HG03103 (cell line): ENCODE data around the gene HBB.
"Not testable (repeated sequence)": the region's sequence is repeated elsewhere in the genome, so short reads cannot be mapped to it uniquely, and the experiment has no call there.

ENCODE experiments used
- ATAC-seq: cut with Tn5 transposase; IDR thresholded peaks from one replicate; pipeline ENCODE4 v1.9.1; 2021; ENCODE audit warnings: low read depth; ENCODE audit not compliant: unreplicated experiment

Gene HBB

GRCh38 chr11:5248498-5248897, 21.6 kb upstream of the HBB start:
- not testable (repeated sequence) for ATAC-seq

DNA sequence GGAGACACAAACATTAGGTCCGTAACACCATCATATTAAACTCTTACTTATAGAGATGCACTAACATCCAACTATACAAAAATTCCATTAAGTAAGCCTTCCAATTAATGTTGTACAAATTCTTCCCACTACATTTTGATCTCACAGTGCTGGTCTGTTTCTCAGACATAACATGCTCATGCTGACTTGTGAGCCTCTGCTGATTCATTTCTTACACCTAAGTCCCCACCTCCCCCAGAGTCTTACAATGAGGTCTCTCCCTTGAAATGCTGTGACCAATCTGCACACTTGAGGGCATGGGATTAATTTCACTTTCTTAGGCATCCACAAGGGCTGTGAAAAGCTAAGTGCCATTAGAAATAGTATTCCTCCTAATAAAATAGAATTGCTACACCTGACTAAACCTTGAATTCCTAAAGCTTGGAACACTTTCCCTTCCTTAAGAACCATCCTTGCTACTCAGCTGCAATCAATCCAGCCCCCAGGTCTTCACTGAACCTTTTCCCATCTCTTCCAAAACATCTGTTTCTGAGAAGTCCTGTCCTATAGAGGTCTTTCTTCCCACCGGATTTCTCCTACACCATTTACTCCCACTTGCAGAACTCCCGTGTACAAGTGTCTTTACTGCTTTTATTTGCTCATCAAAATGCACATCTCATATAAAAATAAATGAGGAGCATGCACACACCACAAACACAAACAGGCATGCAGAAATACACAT, 20.8 kb upstream of the HBB start:
- ATAC-seq = no peak

DNA sequence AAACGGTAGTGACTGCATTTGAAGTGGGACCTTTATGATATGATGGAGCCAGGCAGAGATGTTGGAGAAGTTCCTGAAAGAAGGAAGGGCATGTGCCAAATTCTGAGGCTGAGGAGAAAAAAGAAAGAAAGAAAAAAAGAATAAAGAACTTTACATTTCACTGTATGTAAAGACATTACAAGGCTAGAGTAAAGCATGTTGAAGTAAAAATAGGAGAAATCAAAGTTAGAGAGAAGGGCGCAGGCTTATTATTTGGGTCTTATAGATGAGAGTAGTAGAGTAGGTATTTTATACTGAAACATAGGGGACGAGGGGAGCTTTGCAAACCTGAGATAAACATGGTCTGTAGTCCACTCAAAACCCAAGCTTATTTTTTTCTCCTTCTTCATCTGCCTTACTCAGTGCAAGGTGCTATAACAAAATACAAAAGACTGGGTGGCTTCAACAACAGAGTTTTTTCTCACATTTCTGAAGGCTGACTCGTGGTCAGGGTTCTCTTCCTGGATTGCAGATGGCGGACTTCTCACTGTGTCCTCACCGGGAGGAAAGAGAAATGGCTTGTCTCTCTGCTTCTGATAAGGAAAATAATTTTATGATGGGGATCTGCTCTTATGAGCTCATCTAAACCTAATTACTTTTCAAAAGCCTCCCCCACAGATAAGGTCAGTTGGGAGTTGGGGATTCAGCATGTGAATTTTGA, 20.1 kb upstream of the HBB start:
- no peak for ATAC-seq

DNA sequence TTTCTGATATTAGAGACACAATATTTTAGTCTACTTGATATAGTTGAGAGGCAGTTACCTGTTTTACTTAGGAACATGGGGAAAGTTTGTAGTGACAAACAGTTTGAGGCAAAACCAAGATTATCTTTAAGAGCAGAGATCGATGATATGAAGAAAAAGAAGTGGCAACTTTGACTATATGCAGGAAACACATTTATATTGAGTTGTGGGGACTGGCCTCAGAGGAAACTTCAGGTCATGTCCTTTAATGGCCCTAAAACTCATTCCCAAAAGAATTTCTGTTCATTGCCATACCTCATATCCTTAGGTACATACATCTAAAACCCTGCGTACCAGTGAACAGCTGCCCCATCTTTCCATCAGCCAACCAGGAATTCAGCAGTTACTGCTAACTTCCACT, 18.3 kb upstream of the HBB start:
- ATAC-seq = no peak

DNA sequence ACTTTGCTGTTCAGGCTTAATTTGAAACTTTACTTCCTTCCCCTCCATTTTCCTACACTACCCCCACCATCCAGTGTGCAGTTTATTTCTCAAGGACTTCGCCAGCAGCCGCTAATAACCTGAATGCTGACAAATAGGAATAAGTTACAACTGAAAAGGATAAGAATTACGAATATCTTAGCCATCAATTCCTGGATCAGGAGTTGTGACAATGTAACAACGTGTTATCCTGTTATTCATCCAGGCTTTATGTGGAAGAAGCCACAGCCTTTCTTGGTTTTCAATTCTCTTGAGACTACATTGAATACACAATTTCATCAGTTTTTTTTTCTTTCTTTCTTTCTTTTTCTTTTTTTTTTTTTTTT, 16.9 kb upstream of the HBB start:
- ATAC-seq = no peak

GRCh38 chr11:5242933-5243815, 16.3 kb upstream of the HBB start:
- peak; percentile 55 for ATAC-seq

GRCh38 chr11:5242208-5242607, 15.3 kb upstream of the HBB start:
- ATAC-seq = no peak

DNA sequence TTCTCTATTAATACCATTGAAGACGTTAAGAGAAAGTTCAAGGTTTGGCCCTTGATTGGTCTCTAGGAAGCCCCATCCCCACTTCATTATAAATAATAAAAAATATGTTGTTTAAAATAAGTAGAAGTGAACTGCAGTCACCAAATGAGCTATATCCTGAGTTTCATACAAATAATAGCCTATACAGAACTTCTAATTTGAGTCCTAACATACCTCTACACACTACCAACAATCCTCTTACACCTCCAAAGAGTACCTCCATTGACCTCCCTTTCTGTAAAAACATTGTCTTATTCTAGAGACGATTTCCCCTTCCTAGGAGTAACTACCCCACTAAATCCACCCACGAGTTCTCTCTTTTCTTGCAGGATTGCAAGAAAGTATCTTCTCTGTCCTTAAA, 14.6 kb upstream of the HBB start:
- no peak for ATAC-seq

DNA sequence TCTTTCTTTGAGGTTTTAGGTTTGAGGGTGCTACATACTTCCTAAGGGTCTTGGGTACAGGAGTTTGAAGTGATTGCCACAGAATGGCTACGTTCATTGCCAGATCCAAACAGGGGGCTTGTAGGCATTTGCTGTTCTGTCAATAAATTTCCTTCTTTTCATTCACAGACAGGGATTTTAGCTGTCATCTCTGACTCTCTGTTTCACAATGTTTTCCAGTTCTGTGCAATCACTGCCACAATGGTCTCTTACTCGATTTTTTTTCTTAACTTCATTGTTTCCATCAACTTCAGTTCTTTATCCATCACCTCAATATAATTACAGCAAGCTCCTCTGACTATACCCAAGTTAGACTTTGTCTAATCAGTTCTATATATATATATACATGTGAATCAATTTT, 13.6 kb upstream of the HBB start:
- ATAC-seq = no peak

DNA sequence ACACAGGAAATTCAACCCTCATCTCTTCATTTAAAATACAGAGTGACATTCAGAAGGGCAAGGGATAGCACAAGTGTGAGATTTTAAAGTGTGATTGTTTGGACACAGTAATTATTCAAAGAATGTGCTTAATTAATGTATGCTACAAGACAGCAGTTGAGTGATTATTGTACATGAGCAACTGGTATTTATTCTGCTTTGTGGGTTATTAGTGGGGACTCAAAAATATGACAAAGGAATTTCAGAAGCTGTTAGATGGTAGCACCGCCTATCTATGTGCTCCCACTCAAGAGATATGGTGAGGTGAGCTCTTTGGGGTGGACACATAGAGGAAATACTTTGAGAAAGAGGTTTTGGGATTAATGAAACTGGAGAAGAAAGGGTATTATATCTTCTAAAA, 13.2 kb upstream of the HBB start:
- ATAC-seq = no peak

GRCh38 chr11:5239046-5239445, 12.2 kb upstream of the HBB start:
- no peak for ATAC-seq

DNA sequence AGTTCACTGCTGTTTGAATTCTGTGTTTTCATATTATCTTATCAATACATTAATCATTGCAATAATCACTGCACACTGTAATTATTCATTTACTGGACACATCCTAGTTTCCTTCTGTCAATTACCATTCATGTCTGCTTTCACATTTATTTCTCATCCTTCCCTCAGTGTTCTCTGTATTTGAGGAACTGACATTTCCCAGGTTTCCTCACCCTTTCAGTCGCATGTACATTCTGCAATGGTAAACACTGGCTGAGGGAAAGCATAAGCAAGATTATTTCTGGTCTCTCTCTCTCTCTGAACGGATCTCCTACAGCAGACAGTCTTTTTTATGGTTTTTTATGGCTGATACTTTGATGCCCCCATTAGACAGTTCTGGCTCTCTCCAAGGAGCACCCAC, 11.6 kb upstream of the HBB start:
- no peak for ATAC-seq

DNA sequence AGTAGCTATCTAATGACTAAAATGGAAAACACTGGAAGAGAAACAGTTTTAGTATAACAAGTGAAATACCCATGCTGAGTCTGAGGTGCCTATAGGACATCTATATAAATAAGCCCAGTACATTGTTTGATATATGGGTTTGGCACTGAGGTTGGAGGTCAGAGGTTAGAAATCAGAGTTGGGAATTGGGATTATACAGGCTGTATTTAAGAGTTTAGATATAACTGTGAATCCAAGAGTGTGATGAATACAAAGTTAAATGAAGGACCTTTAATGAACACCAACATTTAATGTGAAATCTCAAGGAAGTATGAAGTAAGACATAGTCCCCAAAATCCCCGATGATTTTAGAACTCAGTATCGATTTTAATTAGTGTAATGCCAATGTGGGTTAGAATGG, 10.5 kb upstream of the HBB start:
- no peak for ATAC-seq

GRCh38 chr11:5235364-5236095, 8.7 kb upstream of the HBB start:
- no peak for ATAC-seq

- ATAC-seq = peak; percentile 85
Measured at GRCh38 chr11:5234381-5234834, 7.5 kb upstream of the HBB start, which contains the start of gene HBD. TSS of gene HBD (minus strand) at chr11:5234483. CDS start at chr11:5234433, 50 bp downstream.

GRCh38 chr11:5233307-5233706, 6.4 kb upstream of the HBB start:
- ATAC-seq = no peak

DNA sequence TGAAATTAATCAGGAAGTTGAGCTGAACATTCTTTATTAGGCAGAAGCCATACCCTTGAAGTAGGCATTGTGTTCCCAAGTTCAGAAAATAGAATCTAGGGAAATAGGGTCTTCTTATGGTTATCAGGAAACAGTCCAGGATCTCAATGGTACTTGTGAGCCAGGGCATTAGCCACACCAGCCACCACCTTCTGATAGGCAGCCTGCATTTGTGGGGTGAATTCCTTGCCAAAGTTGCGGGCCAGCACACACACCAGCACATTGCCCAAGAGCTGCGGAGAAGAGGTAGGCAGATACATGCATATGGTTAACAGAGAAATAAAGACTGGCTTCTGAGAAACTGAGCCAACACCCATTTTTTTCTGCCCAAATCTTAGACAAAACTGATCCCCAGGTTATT, 6.0 kb upstream of the HBB start:
- ATAC-seq = no peak

- no peak for ATAC-seq
Measured at GRCh38 chr11:5232176-5232575, 5.3 kb upstream of the HBB start.

GRCh38 chr11:5231111-5231510, 4.2 kb upstream of the HBB start:
- no peak for ATAC-seq

DNA sequence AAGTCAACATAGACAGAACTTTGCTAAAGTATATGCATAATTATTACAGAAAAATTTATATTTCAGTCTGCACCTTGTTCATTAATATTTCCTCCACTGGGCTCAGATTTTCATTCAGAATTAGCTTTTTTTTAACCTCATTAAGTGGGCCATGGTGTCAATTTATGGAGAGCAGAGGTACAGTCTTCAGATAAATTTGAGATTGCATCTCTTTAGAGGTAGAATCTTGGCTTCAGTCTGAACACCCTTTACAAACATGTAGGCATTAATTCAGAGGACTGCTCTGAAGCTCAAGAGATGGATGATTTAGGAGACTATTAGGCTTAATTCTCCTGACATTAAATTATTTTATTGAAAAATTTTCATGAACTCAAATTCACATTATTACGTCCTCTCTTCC, 3.4 kb upstream of the HBB start:
- ATAC-seq = no peak

DNA sequence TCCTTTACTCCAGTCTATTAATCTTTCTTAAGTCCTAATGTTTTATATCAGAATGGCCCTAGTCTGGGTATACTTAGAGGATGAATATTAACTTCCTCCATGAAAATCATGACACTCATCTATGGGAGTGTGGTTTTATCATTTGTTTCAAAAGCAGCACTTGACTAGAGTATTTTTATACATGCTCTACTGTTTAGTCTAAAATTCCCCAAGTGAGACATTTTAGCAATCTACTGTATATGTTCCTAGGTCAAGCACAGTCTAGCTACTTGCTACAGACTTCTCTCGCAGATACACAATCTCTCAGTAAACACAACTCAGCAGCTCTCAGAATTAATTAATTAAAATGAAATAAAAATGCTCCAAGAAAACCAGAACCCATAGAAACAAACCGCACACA, 2.9 kb upstream of the HBB start:
- ATAC-seq = no peak
